Tibial artery (tissue), 4 donors: ENCODE measurements around the gene L3MBTL4.

Experiments used
- DNase-seq, 2 donors: peaks; one replicate each; pipeline ENCODE4 v3.0.0-alpha.2; 2019
- H3K27ac ChIP-seq, 2 donors: fragments of 200-600 bp; sonication (generic) in 1 of 2; 1 replicate in 1 of 2; 2 replicates in 1 of 2; pipeline ENCODE4 v1.5.1; 2018 to 2019; ENCODE audit warnings: mild to moderate bottlenecking in 1 of 2
- H3K27me3 ChIP-seq, 2 donors: fragments of 200-600 bp; sonication (generic) in 1 of 2; one replicate each; pipeline versions ENCODE4 v1.5.1 to v1.6.0; 2016 to 2019
- H3K36me3 ChIP-seq, 3 donors: fragments of 200-600 bp; sonication (generic) in 2 of 3; one replicate each; pipeline ENCODE4 v1.5.1; 2016 to 2019; ENCODE audit warnings: mild to moderate bottlenecking in 2 of 3
- H3K4me1 ChIP-seq, 4 donors: fragments of 200-600 bp; sonication (generic) in 2 of 4; 1 replicate in 3 of 4; 2 replicates in 1 of 4; pipeline ENCODE4 v1.5.1; 2016 to 2019
- H3K4me3 ChIP-seq, 2 donors: fragments of 200-600 bp; sonication (generic) in 1 of 2; 1 replicate in 1 of 2; 2 replicates in 1 of 2; pipeline ENCODE4 v1.5.1; 2018 to 2019; ENCODE audit warnings: mild to moderate bottlenecking in 2 of 2
- H3K9me3 ChIP-seq, 3 donors: fragments of 200-600 bp; sonication (generic) in 1 of 3; one replicate each; pipeline ENCODE4 v1.5.1; 2016 to 2019
- CTCF ChIP-seq, 2 experiments: fragments of 200-600 bp in 1 of 2; fragments of 450-650 bp in 1 of 2; IDR thresholded peaks; one replicate each; pipeline ENCODE4 v1.5.1; 2017 to 2019; ENCODE audit warnings: antibody characterized with exemption in 2 of 2, mild to moderate bottlenecking in 1 of 2, moderate library complexity in 1 of 2
- intact Hi-C: fragments of 100-400 bp; cut with DNase I; formaldehyde crosslinking; loops from one replicate; pipeline ENCODE4 v1.15.0; 2023; ENCODE audit warnings: low total_unique reads

L3MBTL4 gene

GRCh38 chr18:6174983-6175745 lies 239.5 kb downstream of the L3MBTL4 start:
- Histone ChIP-seq H3K9me3 (no peaks in the 10 kb centered on the region), H3K4me3 (no peak overlapping the region), H3K36me3 (no peaks in the 10 kb centered on the region), H3K27ac (no peak overlapping the region), H3K27me3 (no peaks in the 10 kb centered on the region), H3K4me1 (no peaks in the 10 kb centered on the region)
- no peak for TF ChIP-seq CTCF (IDR thresholded peaks at IDR 0.05)
- intact Hi-C loops = no loop called here
- no peak for DNase-seq

GRCh38 chr18:6170604-6171003 lies 244.1 kb downstream of the L3MBTL4 start:
- DNase-seq = no peak
- no peaks in the 10 kb centered on the region for H3K27me3 ChIP-seq
- no peak for TF ChIP-seq CTCF (IDR thresholded peaks at IDR 0.05)
- intact Hi-C loops = no loop called here
- H3K4me1 ChIP-seq = no peaks in the 10 kb centered on the region
- no peak overlapping the region for H3K4me3 ChIP-seq
- no peak overlapping the region for H3K27ac ChIP-seq
- no peaks in the 10 kb centered on the region for H3K36me3 ChIP-seq
- no peaks in the 10 kb centered on the region for H3K9me3 ChIP-seq

GRCh38 chr18:6161549-6161948 lies 253.2 kb downstream of the L3MBTL4 start:
- Histone ChIP-seq H3K4me3 (no peak overlapping the region), H3K9me3 (peaks cover 0 to 10% (median 0%) of the 10 kb centered on the region in 3 donors), H3K36me3 (peaks cover 0 to 4% (median 0%) of the 10 kb centered on the region in 3 donors), H3K27me3 (no peaks in the 10 kb centered on the region), H3K4me1 (no peaks in the 10 kb centered on the region), H3K27ac (no peak overlapping the region)
- no peak for DNase-seq
- no peak for TF ChIP-seq CTCF (IDR thresholded peaks at IDR 0.05)
- intact Hi-C loops = no loop called here

GRCh38 chr18:6159426-6159825 lies 255.3 kb downstream of the L3MBTL4 start:
- no peak for DNase-seq
- Histone ChIP-seq H3K4me3 (no peak overlapping the region), H3K36me3 (peaks cover 0 to 4% (median 0%) of the 10 kb centered on the region in 3 donors), H3K4me1 (no peaks in the 10 kb centered on the region), H3K27me3 (no peaks in the 10 kb centered on the region), H3K27ac (no peak overlapping the region), H3K9me3 (peaks cover 0 to 10% (median 0%) of the 10 kb centered on the region in 3 donors)
- no peak for TF ChIP-seq CTCF (IDR thresholded peaks at IDR 0.05)
- intact Hi-C loops = no loop called here

GRCh38 chr18:6158958-6159357 lies 255.8 kb downstream of the L3MBTL4 start:
- TF ChIP-seq CTCF (IDR thresholded peaks at IDR 0.05) = no peak
- H3K4me1 ChIP-seq = no peaks in the 10 kb centered on the region
- H3K9me3 ChIP-seq = peaks cover 0 to 7% (median 4%) of the 10 kb centered on the region in 3 donors
- no peak overlapping the region for H3K4me3 ChIP-seq
- intact Hi-C loops = no loop called here
- DNase-seq = no peak
- H3K36me3 ChIP-seq = peaks cover 0 to 2% (median 0%) of the 10 kb centered on the region in 3 donors
- H3K27ac ChIP-seq = no peak overlapping the region
- H3K27me3 ChIP-seq = no peaks in the 10 kb centered on the region
